ENCODE data around the gene RAD51.
"Not testable (repeated sequence)": the region's sequence is repeated elsewhere in the genome, so short reads cannot be mapped to it uniquely, and the experiment has no call there.

RAD51 gene

DNA sequence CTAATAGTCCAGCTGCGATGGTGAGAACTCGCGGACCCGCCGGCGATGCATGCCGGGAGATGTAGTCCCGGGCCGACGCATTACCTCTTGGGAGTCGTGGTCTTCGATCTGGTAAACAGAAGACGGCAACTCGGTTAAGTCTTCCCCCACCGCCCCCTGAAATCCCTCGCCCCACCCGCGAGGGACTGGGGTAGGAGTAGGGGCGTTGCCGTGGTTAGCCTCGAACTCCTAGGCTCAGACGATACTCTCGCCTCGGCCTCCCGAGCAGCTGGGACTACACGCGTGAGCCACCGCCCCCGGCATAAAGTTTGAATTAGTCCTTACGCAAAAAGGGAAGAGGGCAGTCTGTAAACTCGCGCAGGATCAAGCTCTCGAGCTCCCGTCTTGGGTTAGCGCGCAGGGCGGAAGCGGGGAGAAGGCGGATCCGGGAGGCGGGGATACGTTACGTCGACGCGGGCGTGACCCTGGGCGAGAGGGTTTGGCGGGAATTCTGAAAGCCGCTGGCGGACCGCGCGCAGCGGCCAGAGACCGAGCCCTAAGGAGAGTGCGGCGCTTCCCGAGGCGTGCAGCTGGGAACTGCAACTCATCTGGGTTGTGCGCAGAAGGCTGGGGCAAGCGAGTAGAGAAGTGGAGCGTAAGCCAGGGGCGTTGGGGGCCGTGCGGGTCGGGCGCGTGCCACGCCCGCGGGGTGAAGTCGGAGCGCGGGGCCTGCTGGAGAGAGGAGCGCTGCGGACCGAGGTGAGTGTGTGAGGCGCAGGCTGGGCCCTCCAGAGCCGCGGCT lies at the start of gene RAD51:
Gene RAD51, plus strand, starts transcription at position 487 of the 781 bp plus-strand sequence. CDS start 3,585 bp downstream, outside the sequence.
- peak; percentile 82 to 87 (median 82) for DNase-seq (ENCODE audit: low read depth in 3 of 3)

DNA sequence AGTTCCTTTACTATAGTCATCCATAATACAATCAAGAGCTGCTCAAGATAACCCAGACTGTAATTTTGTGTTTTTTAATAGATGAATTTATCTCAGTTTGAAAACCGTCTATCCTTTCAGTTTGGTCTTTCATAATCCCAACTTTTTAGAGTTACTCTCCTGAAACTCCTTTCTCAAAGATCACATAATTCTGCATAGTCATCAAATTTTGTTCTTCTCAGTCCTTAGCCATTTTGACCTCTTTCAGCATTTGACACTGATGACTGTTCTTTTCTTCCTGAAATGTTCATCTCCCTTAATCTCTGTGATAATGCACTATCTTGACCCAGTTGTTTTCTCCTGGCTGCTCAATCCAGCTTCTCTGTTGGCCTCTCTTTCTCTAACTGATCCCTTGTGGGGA lies 47.5 kb upstream of the RAD51 start:
- DNase-seq (ENCODE audit: low read depth in 3 of 3): no peak

DNA sequence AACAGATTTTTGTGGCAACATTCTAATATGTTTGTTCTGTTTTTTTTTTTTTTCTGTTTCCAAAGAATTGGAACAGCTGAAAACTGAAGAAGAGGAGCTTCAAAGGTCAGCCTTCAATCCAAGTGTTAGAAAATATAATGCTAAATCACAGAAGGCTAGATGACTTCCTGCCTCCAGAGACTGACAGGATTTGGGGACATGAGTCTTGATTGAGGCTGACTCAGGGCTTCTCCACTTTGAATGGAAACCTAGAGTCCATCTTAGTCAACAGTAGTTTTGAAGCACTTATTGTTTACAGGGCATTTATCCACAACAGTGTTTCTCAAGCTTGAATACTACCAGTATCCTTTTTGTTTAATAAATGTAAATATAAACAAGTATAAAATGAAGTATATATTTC lies 44.5 kb upstream of the RAD51 start:
- DNase-seq (ENCODE audit: low read depth in 3 of 3): no peak

DNA sequence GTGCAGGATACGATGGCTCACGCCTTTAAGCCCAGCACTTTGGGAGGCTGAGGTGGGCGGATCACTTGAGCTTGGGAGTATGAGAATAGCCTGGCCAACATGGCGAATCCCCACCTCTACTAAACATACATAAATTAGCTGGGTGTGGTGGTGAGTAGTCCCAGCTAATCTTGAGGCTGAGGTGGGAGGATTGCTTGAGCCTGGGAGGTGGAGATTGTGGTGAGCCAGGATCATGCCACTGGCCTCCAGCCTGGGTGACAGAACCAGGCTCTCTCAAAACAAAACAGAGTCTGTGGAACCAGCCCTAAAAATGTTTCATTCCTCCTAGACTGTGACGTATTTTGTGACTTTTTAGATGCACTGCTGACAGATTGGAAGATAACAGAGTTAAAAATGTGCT lies 34.3 kb upstream of the RAD51 start:
- DNase-seq (ENCODE audit: low read depth in 3 of 3): no peak

DNA sequence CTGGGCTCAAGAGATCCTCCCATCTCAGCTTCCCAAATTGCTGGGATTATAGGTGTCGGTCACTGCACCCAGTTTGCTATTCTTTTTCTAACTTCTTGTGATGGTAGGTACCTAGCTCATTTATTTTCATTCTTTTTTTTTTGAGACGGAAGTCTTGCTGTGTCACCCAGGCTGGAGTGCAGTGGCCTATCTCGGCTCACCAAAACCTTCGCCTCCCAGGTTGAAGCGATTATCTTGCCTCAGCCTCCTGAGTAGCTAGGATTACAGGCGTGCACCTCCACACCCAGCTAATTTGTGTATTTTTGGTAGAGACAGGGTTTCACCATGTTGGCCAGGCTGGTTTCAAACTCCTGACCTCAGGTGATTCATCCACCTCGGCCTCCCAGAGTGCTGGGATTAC lies 30.1 kb upstream of the RAD51 start:
- DNase-seq (ENCODE audit: low read depth in 3 of 3): no peak

DNA sequence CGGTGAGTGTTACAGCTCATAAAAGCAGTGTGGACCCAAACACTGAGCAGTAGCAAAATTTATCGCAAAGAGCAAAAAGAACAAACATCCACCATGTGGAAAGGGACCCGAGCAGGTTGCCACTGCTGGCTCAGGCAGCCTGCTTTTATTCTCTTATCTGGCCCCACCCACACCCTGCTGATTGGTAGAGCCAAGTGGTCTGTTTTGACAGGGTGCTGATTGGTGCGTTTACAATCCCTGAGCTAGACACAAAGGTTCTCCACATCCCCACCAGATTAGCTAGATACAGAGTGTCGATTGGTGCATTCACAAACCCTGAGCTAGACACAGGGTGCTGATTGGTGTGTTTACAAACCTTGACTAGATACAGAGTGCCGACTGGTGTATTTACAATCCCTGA lies 18.7 kb upstream of the RAD51 start:
- not testable (repeated sequence) for DNase-seq (ENCODE audit: low read depth in 3 of 3)

DNA sequence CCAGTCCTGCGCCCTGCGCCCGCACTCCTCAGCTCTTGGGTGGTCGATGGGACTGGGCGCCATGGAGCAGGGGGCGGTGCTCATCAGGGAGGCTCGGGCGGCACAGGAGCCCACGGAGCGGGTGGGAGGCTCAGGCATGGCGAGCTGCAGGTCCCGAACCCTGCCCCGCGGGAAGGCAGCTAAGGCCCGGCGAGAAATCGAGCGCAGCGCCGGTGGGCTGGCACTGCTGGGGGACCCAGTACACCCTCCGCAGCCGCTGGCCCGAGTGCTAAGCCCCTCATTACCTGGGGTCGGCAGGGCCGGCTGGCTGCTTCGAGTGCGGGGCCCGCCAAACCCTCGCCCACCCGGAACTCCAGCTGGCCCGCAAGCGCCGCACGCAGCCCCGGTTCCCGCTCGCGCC lies 18.1 kb upstream of the RAD51 start:
- not testable (repeated sequence) for DNase-seq (ENCODE audit: low read depth in 3 of 3)

DNA sequence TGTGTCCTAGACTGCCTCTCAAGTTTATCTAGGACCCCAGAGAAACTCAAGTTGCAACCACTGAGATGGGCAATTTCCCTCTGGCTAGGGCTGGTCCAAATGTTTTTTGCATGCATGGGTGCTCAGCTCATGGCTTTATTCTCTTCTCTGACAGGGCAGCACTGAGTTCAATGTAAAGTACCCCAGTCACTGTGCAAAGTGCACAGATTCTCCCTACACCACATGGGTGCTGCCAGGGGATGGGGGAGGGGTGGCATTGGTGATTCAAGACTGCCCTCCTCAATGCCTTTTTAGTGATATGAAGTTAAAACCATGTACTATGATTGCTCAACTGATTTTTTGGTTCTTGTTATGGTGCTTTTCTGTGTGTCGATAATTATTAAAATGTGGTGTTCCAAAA lies 14.8 kb upstream of the RAD51 start:
- DNase-seq (ENCODE audit: low read depth in 3 of 3): no peak

DNA sequence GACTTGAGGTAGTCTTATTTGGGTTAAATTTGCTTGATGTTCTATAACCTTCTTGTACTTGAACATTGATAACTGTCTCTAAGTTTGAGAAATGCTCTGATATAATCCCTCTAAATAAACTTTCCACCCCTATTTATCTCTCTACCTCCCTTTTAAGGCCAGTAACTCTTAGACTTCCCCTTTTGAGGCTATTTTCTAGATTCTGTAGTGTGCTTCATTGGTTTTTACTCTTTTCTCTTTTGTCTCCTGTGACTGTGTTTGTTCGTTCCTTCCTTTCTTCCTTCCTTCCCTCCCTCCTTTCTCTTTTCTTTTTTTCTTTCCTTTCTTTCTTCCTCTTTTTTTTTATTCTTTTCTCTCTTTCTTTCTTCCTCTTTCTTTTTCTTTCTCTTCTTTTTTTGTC lies 14.0 kb upstream of the RAD51 start:
- not testable (repeated sequence) for DNase-seq (ENCODE audit: low read depth in 3 of 3)

DNA sequence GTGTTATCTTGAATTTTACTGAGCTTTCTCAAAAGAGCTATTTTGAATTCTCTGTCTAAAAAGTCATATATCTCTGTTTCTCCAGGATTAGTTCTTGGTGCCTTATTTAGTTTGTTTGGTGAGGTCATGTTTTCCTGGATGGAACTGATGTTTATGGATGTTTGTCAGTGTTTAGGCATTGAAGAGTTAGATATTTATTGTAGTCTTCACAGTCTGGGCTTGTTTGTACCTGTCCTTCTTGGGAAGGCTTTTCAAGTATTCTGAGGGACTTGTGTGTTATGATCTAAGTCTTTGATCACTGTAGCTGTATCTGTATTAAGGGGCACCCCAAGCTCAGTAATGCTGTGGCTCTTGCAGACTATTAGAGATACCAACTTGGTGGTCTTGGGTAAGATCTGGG lies 10.6 kb upstream of the RAD51 start:
- no peak for DNase-seq (ENCODE audit: low read depth in 3 of 3)

DNA sequence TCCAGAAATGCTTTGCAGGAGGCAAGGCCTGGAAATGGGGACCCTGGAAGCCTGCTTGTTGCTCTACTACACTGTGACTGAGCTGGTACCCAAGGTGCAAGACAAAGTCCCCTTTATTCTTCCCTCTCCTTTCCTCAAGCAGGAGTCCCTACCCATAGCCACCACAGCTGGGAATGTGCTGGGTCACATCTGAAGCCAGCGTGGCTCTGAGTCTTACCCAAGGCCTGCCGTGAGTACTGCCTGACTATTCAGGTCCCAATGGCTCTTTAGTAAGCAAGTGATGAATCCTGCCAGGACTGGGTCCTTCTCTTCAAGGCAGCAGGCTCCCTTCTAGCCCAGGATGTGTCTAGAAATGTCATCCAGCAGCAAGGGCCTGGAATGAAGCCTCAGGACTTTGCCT lies 9.6 kb upstream of the RAD51 start:
- DNase-seq (ENCODE audit: low read depth in 3 of 3): no peak

DNA sequence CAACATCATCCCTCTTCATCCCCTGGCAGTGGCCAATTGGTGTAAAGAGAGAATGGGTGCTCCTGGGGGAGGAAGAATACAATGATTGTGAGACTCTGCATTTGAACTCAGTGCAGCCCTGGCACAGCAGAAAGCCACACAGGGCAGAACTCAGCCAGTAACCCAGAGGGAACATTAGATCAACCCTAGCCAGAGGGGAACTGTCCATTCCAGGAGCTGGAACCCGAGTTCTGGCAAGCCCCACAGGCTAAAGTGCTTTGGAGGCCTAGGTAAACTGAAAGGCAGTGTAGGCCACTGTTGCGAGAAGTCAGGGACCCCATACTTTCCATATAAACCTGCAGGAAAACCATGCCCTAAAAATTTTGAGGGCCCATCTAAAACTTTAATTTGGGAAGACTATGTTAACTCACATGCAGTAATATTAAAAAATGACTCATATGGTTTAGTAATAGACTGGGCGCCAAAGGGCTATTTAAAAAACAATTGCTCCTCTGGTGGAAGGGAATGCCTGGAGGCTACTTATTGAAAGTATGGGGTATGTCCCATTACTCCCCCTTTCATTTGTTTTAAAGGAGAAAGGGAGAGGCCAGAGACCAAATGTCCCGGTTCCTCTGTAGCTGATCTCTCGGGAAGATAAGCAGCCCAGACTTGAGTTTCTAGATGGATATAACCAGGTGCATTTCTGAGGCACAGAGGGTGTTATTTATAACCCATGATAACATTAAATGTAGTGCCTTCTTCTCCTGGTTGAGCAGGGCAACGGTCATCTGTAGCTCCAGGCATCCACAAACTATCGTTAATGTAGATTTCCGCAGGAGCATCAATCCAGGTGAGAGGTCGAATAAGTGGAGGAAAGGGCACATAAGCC lies 5.8 kb upstream of the RAD51 start:
- DNase-seq (ENCODE audit: low read depth in 3 of 3): no peak

DNA sequence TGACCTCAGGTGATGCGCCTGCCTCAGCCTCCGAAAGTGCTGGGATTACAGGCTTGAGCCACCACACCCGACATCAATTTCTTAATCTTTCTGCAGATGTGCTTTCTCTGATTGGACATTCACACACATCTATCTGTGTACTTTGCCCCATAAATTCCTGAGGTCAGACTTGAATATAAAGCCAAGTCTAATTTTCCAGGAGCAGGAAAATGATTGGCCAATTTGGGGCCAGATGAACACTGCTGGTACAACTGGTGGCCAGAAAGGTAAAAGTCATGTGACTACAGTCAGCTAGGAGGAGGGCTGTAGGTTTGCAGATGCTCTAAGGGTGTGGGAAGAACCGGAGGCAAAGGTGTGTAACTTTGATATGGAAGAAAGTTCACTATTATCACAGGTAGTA lies 3.2 kb upstream of the RAD51 start:
- no peak for DNase-seq (ENCODE audit: low read depth in 3 of 3)

DNA sequence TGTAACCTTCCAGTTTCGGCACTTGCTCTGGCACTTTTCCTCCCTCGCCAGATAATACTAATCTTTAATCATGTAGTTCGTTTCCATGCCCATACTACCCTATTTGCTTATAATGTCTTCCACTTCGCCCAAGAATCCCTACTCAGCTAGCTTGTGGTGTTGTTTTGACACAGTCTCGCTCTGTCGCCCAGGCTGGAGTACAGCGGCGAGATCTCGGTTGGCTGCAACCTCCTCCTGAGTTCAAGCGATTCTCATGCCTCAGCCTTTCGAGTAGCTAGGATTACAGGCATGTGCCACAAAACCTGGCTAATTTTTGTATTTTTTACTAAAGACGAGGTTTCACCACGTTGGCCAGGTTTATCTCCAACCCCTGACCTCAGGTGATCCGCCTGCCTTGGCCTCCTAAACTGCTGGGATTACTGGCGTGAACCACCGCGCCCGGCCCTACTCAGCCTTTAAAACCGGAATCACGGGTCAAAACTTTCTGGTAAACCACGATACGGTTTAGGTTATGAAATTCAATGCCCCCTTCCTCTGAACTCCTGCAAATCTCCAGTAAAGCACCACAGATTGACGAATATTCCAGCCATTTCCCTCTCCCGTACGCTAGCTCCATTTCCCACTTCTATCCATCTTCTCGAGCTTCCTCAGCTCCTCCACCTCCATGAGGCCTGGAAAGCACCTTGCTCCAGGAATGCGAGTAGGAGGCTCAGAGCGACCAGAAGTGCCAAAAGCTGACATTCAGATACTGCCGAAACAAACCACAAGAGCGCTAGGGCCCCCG lies 878 bp upstream of the RAD51 start:
- no peak for DNase-seq (ENCODE audit: low read depth in 3 of 3)

DNA sequence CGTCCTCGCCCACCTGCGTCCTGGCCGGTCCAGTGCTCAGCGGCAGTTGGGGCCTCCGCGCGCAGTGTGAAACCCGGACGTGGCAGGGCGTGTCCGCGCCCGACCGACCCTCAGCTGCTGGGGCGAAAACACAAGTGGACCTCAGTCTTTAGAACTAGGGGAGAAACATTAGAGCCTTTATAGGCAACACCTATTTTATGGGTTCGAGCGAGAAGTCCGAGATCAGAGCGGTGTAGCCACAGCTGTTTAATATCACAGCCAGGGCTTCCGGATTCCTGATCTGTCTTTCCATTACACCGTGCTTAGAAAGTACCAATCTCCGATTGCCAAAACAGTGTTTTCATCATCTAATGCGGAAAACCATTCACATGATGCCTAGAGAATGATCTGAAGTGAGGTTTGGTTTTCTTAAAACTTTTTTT lies 506 bp downstream of the RAD51 start:
- no peak for DNase-seq (ENCODE audit: low read depth in 3 of 3)

DNA sequence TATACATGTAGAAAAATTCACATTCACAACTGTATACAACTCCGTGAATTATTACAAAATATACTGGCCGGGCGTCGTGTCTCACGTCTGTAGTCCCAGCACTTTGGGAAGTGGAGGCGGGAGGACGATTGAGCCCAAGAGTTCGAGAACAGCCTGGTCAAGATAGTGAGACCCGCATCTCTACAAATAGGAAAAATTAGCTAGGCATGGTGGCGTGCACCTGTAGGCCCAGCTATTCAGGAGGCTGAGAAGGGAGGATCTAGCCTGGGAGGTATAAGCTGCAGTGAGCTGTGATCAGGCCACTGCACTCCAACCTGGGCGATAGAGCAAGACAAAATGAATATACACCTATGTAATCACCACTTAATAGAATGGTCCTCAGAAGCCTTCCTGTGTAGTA lies 1.3 kb downstream of the RAD51 start:
- no peak for DNase-seq (ENCODE audit: low read depth in 3 of 3)

DNA sequence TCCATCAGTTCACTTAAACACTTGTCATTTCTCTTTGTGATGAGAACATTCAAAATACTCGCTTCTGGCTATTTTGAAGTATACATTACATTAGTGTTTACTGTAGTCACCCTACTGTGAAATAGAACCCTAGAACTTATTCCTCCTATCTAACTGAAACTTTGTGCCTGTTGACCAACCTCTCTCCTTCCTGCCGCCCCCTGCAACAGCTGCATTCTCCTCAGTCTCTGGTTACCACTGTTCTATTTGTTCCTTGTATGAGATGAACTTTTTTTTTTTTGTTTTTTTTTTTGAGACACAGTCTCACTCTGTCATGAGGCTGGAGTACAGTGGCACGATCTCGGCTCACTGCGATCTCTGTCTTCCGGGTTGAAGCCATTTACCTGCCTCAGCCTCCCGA lies 2.9 kb downstream of the RAD51 start:
- no peak for DNase-seq (ENCODE audit: low read depth in 3 of 3)

DNA sequence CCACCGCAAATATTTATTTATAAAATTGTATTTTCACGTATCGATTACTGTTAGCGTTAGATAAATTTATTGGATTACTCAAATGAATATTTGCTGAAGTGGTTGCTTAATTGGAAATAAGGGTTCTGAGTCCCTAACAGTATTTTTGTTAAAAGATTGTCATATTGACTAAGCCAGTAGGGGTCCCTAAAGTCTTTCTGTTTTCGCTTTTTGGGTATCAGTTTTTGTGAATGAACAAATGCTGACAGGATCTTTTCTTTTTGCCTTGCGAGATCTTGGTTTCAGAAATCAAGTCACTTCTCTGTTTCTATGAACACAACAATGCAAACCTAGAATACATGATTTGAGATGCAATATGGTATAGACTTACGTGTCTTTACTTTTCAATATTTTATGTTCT lies 7.1 kb downstream of the RAD51 start:
- DNase-seq (ENCODE audit: low read depth in 3 of 3): no peak

DNA sequence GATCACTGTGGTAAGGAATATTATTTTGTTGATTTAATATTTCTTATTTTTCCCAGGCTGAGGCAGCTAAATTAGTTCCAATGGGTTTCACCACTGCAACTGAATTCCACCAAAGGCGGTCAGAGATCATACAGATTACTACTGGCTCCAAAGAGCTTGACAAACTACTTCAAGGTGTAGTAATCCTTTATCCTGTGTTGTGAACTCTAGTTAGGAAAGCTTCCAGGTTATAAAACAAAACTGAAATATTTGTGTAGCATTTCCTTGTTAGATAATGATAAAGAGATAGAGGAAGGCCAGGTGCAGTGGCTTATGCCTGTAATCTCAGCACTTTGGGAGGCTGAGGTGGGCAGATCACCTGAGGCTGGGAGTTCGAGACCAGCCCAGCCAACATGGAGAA lies 11.1 kb downstream of the RAD51 start:
- DNase-seq (ENCODE audit: low read depth in 3 of 3): no peak

DNA sequence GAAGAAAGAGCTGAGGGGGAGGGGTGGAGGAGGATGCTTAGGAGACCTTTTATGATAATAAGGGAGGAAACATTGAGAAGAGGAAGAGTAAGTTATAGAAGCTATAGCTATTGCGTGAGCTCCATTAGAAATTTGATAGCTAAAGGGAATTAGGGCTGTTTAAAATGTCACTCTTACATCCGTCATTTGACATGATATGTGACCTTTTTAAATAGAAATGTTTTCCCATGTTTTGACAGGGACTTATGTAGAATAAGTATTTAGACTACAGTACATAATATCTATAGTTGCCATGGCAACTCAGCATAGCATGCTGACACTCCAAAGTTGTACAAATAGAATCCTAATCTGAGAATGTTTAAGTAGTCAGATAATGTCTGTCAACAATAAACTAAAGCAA lies 19.2 kb downstream of the RAD51 start:
- DNase-seq (ENCODE audit: low read depth in 3 of 3): no peak

DNA sequence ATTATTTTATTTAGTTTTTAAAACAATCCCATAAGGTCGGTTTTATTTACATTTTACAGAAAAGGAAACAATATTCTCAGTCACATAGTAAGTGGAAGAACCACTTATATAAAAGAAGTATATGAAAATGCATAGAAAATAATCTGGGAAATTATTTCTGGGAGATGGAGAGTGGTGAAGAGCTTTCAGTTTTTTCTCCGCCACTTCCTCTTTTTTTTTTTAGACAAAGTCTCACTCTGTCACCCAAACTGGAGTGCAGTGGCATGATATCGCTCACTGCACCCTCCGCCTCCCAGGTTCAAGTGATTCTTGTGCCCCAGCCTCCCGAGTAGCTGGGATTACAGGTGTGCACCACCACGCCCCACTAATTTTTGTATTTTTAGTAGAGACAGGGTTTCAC lies 21.2 kb downstream of the RAD51 start:
- DNase-seq (ENCODE audit: low read depth in 3 of 3): no peak

DNA sequence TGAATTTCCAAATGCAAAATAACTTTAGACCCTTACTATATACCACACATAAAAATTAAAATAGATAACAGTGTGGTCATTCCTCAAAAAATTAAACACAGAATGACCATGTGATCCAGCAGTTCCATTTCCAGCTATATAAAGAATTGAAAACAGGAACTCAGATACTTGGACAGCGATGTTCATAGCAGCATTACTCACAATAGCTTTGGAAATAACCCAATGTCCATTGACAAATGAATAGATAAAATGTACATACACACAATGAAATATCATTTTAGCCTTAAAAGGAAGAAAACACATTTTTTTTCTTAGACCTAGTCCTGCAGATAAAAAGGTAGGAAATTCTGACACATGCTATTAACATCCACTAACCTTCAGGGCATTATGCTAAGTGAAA lies 26.7 kb downstream of the RAD51 start:
- DNase-seq (ENCODE audit: low read depth in 3 of 3): no peak
